Measurements from ENCODE around the gene GPT2.
"Not testable (repeated sequence)": the region's sequence is repeated elsewhere in the genome, so short reads cannot be mapped to it uniquely, and the experiment has no call there.

GPT2 gene

DNA sequence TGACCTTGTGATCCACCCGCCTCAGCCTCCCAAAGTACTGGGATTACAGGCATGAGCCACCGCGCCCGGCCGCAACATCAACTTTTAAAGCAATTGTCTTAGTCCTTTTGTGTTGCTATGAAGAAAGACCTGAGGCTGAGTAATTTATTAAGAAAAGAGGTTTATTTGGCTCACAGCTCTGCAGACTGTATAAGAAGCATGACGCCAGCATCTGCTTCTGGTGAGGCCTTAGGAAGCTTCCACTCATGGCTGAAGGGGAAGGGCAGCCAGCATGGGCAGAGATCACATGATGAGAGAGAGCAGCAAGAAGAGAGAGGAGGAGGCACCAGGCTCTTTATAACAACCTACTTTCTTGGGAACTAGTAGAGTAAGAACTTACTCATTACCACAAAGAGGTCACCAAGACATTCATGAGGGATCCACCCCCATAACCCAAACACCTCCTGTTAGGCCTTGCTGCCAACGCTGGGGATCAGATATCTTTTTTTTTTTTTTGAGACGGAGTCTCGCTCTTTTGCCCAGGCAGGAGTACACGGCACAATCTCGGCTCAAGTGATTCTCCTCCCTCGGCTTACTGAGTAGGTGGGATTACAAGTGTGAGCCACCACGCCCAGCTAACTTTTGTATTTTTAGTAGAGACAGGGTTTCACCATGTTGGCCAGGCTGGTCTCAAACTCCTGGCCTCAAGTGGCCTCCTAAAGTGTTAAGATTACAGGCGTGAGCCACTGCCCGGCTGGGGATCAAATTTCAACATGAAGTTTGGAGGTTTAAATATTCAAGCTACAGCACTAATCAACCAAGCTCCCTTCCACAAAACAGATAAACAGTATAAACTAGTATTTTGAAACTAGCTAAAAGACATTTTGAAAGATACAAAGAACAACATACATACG lies 21.4 kb upstream of the GPT2 start:
- DNase-seq: no peak

DNA sequence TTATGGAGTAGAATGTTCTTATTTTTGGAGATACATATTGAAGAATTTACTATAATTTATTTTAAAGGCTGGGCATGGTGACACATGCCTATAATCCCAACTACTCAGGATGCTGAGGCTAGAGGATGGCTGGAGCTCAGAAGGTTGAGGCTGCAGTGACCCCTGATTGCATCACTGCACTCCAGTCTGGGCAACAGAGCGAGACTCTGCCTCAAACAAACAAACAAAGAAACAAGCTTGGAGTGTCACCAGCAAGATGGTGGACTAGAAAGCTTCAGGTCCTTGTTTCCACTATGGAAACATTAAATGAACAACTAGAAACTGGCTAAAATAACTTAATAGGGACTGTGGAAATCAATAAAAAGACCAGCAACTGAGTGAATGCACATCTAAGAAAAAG lies 17.9 kb upstream of the GPT2 start:
- no peak for DNase-seq

DNA sequence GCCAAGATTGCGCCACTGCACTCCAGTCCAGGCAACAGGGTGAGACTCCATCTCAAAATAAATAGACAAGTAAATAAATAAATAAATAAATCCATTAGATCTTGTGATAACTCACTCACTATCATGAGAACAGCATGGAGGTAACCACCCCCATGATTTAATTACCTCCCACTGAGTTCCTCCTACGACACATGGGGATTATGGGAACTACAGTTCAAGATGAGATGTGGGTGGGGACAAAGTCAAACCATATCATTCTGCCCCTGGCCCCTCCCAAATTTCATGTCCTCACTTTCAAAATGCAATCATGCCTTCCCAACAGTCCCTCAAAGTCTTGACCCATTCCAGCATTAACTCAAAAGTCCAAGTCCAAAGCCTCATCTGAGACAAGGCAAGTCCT lies 16.7 kb upstream of the GPT2 start:
- not testable (repeated sequence) for DNase-seq

DNA sequence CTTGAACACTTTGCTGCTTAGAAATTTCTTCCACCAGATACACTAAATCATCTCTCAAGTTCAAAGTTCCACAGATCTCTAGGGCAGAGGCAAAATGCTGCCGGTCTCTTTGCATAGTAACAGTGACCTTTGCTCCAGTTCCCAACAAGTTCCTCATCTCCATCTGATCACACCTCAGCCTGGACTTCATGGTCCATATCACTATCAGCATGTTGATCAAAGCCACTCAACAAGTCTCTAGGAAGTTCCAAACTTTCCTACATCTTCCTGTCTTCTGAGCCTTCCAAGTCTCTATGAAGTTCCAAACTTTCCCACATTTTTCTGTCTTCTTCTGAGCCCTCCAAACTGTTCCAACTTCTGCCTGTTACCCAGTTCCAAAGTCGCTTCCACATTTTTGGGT lies 15.3 kb upstream of the GPT2 start:
- not testable (repeated sequence) for DNase-seq

DNA sequence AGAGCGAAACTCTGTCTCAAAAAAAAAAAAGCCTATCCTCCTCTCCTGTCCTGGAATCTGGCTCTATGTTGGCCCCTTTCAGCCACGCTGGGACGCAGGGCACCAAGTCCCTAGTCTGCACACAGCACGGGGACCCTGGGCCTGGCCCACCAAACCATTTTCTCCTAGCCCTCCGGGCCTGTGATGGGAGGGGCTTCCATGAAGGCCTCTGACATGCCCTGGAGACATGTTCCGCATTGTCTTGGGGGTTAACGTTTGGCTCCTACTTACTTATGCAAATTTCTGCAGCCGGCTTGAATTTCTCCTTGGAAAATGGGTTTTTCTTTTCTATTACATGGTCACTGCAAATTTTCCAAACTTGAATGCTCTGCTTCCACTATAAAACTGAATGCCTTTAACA lies 12.6 kb upstream of the GPT2 start:
- no peak for DNase-seq

DNA sequence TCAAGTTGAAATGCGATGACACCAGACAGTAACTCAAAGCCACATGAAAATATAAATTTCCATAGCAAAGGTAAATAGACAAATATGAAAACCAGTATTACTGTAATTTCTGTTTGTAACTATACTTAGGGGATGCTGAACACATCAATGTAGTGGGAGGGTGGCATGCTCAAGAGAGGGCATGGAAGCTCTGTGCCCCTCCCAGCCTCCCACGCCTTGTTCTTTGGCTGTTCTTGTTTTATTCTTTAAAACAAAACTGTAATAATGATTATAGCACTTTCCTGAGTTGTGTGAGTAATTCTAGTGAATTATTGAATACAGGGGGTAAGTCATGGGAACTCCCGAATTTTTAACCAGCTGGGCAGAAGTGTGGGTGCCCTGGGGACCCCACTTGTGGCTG lies 11.0 kb upstream of the GPT2 start:
- no peak for DNase-seq

DNA sequence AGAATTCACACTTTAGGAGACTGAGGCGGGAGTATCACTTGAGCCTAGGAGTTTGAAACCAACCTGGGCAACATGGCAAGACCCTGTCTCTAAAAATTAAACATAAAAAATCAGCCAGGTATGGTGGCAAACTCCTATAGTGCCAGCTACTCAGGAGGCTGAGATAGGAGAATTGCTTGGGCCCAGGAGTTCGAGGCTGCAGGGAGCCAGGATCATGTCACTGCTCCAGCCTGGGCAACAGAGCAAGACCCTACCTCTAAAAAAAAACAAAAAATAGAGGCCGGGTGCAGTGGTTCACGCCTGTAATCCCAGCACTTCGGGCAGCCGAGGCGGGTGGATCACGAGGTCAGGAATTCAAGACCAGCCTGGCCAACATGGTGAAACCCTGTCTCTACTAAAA lies 8.9 kb upstream of the GPT2 start:
- no peak for DNase-seq

DNA sequence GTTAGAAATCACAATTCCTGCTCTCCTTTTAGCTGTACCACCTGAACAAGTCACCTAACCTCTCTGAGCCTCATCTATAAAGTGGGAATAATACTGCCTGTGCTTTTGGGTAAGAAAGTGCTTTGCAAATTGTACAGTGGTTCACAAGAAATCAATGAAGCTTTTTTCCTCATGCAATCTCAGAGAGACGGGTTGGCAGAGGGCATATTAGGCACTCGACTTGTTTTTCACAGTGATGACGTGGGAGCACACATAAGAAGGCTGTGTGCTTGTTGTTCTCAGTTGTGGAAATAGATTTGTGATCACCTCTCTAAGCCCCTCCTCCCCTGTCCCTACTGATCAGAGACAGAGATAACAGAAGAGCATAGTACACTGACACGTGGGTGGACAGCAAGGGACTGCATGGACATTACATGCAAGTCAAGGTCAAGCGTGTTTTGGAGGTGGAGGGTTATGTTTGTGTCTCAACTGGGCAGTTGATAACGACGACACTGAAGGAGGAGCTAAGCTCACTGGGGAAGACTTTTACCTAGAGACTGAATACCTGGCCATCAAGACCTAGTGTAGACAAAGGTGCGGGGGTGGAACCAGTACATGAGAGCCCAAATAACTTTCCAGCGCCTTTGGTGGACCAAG lies 1.7 kb upstream of the GPT2 start:
- no peak for DNase-seq

DNA sequence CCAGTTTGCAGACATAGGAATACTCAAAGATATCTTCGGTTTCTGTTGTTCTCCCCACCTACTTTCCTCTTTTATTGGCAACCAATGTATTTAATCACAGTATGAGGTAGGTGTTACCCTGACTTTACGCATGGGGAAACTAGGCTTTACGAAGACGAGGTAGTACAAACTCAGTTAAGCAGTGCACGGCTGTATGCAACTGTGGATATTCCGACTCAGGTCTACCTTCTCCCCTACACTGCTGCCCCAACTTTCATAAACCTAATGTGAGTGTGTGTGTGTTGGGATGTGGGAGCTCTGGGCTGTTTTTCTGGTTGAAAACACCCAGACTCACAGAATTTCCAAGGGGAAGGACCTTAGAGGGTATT lies 1.2 kb upstream of the GPT2 start:
- peak; percentile 16 for DNase-seq

DNA sequence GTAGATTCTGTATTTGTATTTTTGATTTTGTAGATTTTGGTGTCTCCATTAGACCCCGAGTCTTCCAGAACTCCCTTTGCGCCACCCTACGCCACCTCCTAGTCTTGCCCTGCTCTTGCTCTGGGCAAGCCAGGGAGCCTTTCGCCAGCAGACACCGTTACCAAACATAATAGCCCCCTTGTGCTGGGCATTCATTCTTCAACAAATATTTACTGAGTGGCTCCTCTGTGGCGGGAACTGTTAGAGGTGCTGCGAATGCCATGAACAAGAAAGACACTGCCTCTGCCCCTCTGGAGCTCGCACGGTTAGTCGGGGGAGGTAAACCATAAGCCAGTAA lies 841 bp upstream of the GPT2 start:
- DNase-seq: no peak

DNA sequence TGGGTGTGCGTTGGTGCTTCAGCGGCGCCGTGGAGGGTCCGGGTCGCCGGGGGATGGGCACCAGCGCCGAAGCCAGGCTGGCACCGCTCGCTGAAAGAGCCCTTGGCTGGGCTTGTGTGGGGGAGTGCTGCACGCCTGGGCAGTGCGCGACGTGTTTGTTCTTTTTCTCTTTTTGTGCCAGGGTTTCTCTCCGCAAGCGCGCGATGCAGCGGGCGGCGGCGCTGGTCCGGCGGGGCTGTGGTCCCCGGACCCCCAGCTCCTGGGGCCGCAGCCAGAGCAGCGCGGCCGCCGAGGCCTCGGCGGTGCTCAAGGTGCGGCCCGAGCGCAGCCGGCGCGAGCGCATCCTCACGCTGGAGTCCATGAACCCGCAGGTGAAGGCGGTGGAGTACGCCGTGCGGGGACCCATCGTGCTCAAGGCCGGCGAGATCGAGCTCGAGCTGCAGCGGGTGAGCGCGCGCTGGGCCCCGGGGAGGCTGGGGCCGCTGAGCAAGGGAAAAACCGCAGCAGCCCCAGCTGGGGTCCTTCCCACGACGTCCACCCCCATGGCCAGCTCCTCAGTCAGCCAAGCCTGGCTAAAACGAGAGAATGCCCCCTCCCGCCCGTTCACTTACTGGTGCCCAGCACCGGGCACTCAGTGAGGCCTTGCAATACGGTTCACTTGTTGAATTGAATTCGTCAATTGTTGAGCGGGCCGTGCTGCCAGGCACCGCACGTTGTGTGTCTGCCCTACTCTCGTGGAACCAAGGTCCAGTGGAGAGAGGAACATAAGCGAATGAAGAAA lies 541 bp downstream of the GPT2 start:
- peak; percentile 86 for DNase-seq

DNA sequence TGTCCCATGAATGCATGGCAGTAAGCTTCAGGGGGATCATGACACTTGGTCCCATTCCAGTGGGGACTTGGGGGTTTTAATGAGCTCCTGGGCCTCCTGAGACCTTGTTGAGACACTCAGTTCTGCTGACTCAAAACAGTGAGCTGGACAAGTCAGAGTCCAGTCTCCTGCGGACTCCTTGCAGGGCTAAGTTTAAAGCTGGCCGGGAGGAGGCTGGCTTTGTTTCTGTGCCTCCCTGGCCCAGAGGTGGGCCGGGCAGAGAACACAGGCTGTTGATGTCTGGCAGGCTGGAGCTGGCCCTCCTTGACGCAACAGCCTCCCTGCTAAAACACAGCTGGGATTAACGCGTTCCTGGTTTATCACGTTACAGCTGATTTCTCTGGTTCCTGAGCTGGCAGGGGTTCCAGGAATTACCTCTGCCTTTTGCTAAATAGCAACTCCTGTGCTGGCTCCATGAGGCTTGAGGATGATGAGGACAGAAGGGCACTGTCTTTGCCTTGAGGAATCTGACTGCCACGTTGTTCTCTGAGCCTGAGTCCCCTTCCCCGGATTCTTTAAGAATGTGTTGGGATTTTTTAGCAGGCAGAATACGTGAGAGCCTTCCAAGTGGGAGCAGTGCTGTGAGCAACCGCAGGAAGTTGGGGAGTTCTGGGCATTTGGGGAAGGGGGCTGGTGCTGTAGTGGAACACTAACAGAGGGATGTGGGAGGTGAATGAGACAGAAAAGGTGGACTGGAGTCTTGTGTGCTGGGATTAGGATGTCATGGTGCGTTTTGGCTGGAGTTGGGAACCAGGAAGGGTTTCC lies 2.0 kb downstream of the GPT2 start:
- peak; percentile 25 for DNase-seq

DNA sequence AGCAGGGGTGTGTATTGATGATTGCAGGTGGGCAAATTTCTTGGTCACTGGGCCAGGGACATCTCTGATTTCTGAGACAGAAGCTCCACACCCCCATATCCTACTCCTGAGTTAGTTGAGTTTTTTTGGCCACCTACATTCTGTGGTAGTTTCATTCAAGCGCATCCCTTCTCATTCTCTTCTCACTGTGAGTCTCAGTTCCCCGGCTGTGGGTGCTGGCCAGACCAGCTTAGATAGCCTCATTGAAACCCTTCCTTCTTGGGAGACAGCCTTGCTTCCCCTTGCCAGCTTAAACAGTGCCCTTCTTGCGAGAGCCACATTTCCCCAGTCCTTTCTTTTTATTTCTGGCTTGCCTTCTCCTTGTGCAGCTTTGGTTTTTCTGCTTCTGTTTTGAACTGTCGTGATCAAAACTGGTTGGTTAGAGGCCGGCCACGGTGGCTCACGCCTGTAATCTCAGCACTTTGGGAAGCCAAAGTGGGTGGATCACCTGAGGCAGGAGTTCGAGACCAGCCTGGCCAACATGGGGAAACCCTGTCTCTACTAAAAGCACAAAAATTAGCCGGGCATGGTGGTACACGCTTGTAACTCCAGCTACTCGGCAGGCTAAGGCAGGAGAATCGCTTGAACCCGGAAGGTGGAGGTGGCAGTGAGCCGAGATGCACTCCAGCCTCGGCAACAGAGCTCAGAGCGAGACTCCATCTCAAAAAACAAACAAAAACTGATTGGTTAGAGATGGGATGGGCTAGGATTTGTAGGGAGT lies 2.8 kb downstream of the GPT2 start:
- DNase-seq: no peak

DNA sequence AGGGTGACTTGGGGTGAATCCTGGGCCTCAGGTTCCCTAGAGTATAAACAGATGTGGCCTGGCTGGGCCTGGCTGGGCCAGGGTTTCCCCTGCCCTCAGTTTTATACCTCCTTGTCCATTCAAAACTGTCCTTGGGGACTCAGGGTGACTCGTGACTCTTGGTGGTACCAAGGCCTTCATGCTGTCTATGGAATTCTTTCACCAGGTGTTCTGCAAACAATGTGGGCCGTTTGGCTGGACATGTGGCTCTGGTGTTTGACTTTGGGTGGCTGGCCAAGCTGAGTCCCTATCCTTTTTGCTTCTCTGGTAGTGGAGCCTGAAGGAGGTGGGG lies 3.3 kb downstream of the GPT2 start:
- DNase-seq: no peak

DNA sequence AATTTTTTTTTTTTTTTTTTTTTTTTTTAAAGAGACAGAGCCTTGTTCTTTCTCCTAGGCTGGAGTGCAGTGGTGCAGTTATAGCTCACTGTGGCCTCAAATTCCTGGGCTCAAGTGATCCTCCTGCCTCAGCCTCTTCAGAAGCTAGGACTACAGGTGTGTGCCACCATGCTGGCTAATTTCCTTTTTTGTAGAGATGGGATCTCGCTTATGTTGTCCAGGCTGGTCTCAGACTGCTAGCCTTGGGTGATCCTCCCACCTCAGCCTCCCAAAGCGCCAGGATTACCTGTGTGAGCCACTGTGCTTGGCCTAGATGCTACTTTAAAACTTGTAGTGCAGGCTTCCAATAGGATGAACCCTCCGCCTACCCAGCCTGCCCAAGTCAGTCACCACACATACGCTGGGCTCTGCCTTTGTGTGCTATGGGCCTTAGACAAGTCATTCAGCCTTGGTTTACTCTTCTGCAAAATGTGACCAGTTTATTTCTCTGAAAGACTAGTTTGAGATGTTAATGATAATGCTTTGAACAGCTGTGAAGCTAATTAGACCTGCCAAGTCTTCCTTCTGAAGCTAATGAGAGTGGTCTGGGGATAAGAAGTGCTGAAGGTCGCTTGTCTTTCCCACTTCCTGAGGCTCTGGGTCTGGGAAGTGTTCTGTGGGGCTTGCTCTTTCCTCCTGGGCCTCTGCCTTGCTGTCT lies 5.2 kb downstream of the GPT2 start:
- DNase-seq: no peak

DNA sequence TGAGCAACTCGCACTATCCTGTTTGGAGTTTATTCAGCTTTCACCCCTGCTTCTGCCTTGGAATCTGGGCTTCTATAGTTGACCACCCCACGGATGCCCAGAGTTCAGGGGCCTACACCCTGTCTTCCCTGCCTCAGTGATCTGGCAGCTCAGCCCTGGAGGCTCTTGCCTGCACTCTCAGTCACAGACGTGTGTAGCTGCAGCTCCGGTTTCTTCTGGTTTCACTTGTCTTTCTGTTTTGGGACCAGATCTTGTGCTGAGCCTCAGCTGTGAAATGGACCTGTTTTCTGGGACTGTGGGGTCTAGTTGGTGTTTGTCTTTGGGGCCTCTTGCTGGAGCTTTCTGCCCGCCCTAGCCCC lies 5.8 kb downstream of the GPT2 start:
- DNase-seq: no peak

DNA sequence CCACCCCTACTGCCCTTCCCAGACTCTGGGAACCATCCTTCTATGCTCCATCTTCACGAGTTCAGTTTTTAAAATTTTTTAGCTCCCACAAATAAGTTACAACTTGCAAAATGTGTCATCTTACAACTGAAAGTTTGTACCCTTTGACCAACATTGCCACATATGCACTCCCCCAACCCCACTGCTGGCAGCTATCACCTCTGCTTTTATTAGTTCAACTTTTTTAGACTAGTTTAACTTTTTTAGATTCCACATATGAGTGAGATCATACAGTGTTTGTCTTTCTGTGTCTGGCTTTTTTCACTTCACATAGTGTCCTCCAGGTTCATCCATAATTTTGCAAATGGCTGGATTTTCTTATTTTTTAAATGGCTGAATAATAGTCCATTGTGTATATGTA lies 7.7 kb downstream of the GPT2 start:
- DNase-seq: no peak

DNA sequence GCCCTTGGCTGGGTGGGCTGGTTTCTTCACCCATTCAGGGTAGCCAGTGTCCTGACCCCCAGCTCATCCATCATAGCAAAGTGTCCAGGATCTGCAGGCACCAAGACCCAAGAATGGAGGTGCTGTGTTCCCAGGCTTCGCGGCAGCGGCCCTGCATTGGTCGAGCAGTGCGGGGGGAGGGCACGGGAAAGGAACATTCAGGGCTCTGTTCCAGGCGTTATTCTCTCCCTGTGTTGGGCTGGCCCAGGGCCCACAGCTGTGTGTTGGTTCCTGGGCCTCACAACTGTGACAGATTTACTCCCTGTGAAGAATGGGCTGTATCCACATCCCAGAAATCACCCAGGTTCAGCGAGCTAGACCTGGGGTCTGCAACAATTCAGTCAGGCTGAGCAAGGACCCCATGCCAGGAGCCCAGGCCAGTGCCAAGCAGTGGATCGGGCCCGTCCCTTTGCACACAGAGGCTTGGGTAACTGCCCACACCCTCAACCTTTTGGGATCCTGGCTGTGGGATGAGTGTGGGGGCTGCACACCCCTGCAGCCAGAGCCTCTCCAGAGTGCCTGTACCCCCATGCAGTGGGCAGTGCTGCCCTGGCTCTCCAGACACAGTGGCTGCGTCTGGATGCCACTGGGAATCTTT lies 10.0 kb downstream of the GPT2 start:
- DNase-seq: no peak

DNA sequence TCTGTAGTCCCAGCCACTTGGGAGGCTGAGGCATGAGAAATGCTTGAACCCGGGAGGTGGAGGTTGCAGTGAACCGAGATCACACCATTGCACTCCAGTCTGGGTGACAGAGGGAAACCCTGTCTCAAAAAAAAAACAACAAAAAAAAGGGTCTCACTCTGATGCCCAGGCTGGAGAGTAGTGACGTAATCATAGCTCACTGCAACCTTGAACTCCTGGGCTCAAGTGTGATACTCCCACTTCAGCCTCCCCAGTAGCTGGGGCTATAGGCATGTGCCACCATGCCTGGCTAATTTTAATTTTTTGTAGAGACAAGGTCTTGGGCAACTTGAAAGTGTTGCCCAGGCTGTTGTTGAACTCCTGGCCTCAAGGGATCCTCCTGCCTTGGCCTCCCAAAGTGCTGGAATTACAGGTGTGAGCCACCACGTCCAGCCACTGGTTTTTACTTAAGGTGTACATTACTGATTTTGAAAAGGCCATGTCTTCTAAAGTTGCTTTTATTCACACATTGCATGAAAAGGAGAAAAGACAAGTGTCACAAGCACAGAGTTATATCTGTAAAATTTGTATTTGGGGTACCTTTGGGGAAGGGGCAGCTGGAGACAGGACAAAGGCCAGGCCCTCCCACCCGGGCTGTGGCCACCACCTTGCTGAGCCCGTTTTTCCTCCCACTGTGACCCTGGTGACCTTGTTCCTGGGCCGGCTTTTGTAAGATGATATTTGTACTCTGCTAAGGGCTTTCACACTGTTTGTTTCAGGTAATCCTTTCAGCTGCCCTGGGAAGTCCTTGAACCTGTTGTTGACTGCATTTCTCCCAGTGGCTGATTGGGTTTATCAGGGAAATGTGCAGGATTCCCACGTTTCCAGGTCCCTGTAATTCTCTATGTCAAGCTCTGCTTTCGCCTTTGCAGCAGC lies 11.5 kb downstream of the GPT2 start:
- no peak for DNase-seq

DNA sequence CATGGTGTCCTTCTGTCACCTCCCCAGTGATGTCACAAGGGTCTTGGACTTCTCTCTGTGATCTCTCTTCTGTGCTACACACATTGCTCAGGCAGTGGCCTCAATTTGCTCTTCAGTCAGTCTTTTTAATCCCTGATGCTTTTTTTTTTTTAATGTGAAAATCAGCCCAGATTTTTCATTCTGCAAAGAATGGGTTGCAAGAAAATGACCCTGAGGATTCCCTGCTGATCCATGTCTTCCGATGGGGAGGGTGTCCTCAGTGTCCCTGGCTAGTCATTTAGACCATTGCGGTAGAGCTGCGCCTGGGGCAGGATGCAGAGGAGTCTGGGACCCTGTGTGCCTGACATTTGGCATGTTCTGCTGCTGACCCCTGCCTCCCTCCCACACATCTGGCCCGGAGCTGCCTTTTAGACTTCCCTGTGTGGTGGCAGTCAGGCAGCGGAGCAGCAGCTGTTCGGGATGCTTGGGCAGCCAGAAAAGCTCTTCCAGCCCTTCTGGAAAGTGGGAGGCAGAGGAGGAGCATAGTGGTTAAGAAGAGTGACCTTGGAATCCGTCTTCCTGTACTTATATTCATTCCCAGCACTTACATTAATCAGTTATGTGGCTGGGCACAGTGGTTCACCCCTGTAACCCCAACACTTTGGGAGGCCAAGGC lies 12.3 kb downstream of the GPT2 start:
- no peak for DNase-seq

Data from retina (tissue), 1 donor.